ENCODE results near the gene TBC1D5.

GRCh38 chr3:17683542-17684207, 58.8 kb downstream of the TBC1D5 start:
- TF ChIP-seq CTCF (IDR thresholded peaks at IDR 0.05) (no peak), EZH2phosphoT487 (IDR thresholded peaks at IDR 0.05) (no peak), EZH2 (IDR thresholded peaks at IDR 0.05) (no peak)

Data from neural progenitor cell (in vitro differentiated cells).